C4-2B (cell line): ENCODE results near the gene DTX1.

Experiments
- H3K27ac ChIP-seq: fragments of 450-650 bp; 2 replicates; pipeline ENCODE4 v1.5.1; 2017
- ZFX ChIP-seq: fragments of 450-650 bp; IDR thresholded peaks from 2 replicates; pipeline ENCODE4 v1.6.1; 2017
- TF ChIP-seq, protein P1 (sequence below): fragments of 450-650 bp; conservative IDR thresholded peaks from 2 replicates; pipeline ENCODE4 v1.5.1; 2017; ENCODE audit warnings: mild to moderate bottlenecking

DTX1 gene

DNA sequence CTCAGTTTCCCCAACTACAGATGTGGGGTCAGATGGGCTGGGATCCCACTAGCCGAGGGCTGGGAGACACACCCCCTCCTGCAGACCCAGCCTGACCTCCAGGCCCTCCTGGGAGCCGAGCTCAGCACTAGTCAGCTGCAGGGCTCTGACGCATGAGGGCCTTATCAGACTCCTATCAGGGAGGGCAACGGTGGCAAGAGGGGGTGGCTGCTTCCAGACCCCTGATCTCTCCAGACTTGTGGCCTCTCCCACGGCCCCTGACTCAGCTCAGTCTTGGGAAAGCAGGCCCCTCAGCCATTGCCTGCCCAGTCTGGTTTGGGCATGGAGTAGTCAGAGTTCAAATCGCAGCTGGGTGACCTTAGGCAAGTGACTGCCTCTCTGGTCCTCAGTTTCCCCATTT, 76.5 kb downstream of the DTX1 start:
- TF ChIP-seq, protein P1, sequence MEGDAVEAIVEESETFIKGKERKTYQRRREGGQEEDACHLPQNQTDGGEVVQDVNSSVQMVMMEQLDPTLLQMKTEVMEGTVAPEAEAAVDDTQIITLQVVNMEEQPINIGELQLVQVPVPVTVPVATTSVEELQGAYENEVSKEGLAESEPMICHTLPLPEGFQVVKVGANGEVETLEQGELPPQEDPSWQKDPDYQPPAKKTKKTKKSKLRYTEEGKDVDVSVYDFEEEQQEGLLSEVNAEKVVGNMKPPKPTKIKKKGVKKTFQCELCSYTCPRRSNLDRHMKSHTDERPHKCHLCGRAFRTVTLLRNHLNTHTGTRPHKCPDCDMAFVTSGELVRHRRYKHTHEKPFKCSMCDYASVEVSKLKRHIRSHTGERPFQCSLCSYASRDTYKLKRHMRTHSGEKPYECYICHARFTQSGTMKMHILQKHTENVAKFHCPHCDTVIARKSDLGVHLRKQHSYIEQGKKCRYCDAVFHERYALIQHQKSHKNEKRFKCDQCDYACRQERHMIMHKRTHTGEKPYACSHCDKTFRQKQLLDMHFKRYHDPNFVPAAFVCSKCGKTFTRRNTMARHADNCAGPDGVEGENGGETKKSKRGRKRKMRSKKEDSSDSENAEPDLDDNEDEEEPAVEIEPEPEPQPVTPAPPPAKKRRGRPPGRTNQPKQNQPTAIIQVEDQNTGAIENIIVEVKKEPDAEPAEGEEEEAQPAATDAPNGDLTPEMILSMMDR, result no peak
- TF ChIP-seq ZFX, result no peak
- H3K27ac ChIP-seq, result no peak overlapping the region

DNA sequence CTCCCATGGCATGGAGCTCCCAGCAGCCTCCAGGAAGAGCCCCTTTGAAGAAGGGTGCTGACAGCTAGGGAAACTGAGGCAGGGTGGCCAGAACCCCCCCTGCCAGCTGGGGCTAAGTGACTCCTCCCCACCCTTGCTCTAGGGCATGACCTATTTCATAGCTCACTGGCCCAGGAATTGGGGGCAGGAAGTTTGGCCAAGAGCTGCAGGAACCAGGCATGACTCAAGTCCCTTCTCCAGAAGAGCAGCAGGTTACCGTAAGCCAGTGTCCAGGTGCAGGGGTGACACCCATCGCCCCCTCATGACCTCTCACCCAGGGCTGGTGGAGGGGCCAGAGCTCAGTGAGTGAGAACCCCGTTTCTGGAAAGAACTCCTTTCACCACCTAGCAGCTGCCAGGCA, 77.1 kb downstream of the DTX1 start:
- no peak for TF ChIP-seq ZFX
- TF ChIP-seq, protein P1, result no peak
- no peak overlapping the region for H3K27ac ChIP-seq

DNA sequence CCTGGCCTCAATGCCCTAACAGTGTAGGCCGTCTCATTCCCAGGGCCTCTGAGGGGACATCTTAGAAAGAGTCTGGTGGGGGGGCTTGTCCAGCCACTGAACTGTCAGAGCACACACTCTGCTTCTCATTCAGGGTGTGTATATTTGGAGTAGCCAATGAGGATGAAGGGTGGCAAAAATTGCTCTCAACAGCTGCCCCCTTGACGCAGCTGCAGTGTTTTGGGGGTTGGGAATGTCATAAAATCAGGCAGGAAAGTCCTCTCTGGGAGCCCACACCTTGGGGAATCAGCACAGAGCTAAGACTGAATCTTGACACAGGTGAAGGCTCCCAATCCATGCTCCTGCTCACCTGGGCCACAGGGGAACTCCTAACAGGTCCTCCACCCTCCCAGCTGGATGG, 77.5 kb downstream of the DTX1 start:
- TF ChIP-seq, protein P1, result no peak
- no peak for TF ChIP-seq ZFX
- no peak overlapping the region for H3K27ac ChIP-seq

DNA sequence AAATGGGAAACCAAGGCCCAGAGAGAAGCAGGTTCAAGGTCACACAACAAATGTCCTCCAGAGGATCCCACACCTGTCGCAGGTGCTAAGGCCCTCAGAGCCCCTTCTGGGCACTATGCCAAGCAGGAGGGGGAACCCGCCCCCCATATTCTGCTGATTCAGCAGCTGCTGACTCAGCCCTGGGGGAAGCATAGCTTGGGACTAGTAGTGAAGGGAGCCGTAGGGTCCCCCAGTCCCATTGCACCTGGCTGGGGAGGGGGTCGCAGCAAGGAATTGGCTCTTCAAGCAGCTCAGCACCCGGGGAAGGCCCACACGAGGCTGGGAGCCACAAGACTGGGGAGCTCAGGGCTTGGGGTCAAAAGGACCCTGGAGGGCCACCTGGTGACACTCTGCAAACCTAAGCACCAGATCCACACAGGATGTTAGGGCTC, 78.0 kb downstream of the DTX1 start:
- no peak overlapping the region for H3K27ac ChIP-seq
- no peak for TF ChIP-seq ZFX
- TF ChIP-seq, protein P1, result no peak

DNA sequence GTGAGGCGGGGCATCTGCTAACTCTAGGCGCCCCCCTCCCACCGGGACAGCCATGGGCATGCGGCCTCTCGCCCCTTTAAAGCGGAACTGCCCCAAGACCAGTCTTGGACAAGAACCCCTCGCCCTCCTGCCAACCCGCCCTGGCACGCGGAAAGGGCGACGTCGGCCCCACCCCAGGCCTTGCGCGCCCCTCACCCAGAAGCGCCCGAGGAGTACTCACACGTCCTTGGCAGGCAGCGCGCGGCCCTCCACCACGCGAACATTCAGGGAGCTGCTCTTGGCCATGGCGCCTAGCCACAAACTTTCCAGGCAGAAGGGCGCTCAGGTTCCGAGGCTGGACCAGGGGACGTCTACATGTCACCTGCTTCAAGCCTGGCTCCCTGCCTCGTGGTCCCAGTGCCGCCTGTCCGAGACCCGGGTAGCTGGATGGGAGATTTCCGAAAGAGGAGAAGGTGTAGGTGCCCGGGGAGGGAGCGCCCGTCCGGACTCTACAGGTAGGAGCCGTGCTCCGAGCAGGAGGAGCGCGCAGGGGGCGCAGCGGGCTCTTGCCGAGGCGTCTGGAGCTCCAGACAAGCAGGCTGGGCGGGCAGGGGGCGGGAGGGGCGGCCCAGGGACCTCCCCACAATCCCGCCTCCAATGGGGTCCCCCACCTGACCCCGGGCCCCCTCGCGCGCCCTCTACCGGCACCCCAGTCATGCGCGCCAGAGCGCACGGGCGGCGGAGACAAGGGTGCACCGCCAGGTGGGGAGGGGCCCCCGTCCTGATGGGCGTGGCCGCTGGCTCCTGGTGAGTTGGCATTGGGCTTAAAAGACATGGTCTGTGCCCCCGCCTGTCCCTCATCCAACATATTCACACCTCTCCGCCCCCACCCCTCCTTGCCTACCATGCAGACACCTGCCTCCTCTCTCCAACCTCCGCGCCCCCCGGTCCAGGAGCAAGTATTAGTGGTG, 78.9 kb downstream of the DTX1 start, which contains the start of gene RASAL1:
Gene RASAL1 (minus strand): TSS at position 584 of the 950 bp plus-strand sequence. CDS start 299 bp downstream, at position 285.
- TF ChIP-seq ZFX, result no peak
- TF ChIP-seq, protein P1, result no peak; the same call in 1 of the 2 replicates
- no peak within 1 kb of the TSS for H3K27ac ChIP-seq

DNA sequence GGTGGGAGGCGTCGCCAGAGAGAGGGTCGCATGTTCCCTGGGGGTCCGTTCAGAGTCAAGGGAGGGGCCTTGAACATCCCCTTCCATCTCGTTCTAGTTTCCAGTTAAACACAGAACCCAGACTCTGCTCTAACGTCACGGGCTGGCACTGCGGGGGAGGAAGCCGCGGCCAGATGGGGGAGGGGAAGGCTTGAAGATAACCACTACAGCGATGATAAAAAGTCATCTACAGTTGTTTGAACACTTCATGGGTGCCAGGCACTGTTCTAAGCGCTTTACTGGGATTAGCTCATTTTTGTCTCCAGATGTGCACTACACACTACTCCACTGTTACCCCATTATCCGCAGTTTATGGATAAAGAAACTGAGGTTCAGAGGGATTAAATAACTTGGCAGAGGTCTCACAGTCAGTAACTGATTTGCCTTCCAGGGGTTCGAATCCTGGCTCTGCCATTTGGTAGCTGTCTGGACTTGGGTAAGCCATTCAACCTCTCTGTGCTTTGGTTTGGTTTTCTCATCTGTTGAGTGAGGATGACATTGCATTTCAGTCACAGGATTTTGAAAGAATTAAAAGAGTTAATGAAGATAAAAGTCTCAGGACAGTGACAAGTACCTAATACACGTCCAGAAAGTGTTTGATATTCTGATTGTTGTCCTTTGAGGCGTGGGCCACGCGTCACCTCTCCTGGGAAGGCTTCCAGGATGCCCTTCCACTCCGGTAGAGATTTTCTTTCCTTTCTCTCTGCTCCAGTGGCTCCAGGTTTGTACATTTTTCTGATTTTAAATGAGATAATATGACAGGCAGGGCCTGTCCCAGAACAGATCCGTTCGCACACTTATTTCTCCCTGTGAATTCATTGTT, 79.8 kb downstream of the DTX1 start:
- TF ChIP-seq, protein P1, result no peak
- TF ChIP-seq ZFX, result no peak
- peak overlapping the region; percentile 27; the same call in 1 of the 2 replicates for H3K27ac ChIP-seq
